AG04450 (cell line): ENCODE measurements around the gene C1QTNF6. TPM values are rescaled to one million over a fixed set of nuclear protein-coding genes. Genes with fewer than 3 reads are reported as not detected.

Experiments used
- CTCF ChIA-PET: fragments of 300-600, 350-600 bp; formaldehyde crosslinking; extraction: SDS; loops from one replicate; lab custom pipeline; 2022; ENCODE audit warnings: antibody characterized with exemption, inconsistent platforms; lab: Charles Lee
- POLR2A ChIA-PET: fragments of 350-600 bp; formaldehyde crosslinking; extraction: SDS; loops from one replicate; lab custom pipeline; 2021; ENCODE audit warnings: antibody characterized with exemption, inconsistent platforms; lab: Yijun Ruan, JAX
- DNase-seq: peaks from one replicate; pipeline ENCODE4 v3.0.0-alpha.2; 2011; ENCODE audit warnings: low read depth, low spot score
- H3K27ac ChIP-seq: one replicate; pipeline ENCODE4 v1.5.1; 2012; ENCODE audit warnings: low read depth, low read length, control low read depth
- H3K27me3 ChIP-seq: one replicate; pipeline ENCODE4 v1.6.0; 2012; ENCODE audit warnings: low read length; ENCODE audit not compliant: control insufficient read depth, insufficient read depth
- H3K4me3 ChIP-seq: 2 replicates; pipeline ENCODE4 v1.5.1; 2011; ENCODE audit warnings: mild to moderate bottlenecking, low read depth, low read length, control low read depth
- H3K9me3 ChIP-seq: 2 replicates; pipeline ENCODE4 v1.5.1; 2012; ENCODE audit warnings: low read length; ENCODE audit not compliant: control insufficient read depth, insufficient read depth
- polyA plus RNA-seq: library from polyadenylated mRNA; depleted of rRNA; stranded (reverse); fragments of >200 nt; gene quantifications from 2 replicates; pipeline ENCODE4 v1.2.3, GENCODE V29; 2011
- TF ChIP-seq, protein P1 (sequence below): IDR thresholded peaks from 2 replicates; pipeline ENCODE4 v1.5.1; 2011; ENCODE audit warnings: low read depth, low read length, control low read depth, inconsistent platforms

The C1QTNF6 gene
- polyA plus RNA-seq, 1 experiment: 8.2 TPM

DNA sequence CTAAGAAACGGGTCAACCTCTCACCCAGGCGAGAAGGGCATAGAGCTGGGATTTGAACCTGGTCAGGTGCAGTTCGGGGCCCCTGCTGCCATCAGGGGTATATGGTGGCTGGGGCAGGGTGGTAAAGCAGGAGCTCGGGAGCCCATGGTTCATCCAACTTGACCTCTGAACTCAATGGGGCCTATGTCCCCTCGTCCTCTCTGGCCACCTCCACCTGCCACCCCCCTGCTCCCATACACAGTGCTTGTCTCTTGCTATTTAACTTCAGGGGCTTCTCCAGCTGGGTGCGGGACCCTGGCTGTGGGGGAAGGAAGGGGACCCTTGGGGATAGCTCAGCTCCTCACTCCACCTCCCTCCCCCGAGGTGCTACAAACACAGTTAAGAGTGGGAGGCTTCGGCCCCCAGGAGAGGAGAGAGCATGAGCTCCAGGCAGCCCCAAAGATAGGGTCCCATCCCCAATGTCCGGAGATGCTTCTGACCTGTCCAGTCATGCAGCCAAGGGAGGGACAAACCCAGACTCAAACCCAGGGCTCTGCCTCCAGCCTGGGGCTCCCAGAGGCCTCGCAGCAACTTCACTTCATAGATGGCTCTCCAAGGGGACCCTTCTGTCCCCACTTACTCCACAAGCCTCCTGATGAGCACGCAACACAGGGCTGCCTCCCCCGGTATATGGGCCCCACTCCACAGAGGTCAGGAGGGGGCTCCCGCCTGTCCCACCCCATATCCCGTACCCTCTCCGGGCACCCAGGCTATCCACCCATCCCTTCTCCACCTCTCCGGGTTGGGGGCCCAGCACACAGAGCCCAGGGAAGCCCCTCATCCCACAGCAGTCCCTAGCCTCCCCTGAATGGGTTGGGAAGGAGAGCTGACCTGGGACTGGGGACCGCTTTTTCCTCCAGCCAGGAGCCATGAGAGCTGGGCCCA lies 39.0 kb downstream of the C1QTNF6 start:
- no peak for DNase-seq
- POLR2A ChIA-PET: interaction anchor here (0.7 kb wide), 1 partner anchor 22 kb away, joined by 3 read pairs; no protein-coding TSS in a partner anchor
- Histone ChIP-seq H3K27me3 (peaks cover 33% of the 10 kb centered on the region), H3K9me3 (no peaks in the 10 kb centered on the region; the same call in 1 of the 2 replicates), H3K27ac (no peak overlapping the region), H3K4me3 (no peak overlapping the region)
- CTCF ChIA-PET: no interaction called here
- TF ChIP-seq, protein P1, sequence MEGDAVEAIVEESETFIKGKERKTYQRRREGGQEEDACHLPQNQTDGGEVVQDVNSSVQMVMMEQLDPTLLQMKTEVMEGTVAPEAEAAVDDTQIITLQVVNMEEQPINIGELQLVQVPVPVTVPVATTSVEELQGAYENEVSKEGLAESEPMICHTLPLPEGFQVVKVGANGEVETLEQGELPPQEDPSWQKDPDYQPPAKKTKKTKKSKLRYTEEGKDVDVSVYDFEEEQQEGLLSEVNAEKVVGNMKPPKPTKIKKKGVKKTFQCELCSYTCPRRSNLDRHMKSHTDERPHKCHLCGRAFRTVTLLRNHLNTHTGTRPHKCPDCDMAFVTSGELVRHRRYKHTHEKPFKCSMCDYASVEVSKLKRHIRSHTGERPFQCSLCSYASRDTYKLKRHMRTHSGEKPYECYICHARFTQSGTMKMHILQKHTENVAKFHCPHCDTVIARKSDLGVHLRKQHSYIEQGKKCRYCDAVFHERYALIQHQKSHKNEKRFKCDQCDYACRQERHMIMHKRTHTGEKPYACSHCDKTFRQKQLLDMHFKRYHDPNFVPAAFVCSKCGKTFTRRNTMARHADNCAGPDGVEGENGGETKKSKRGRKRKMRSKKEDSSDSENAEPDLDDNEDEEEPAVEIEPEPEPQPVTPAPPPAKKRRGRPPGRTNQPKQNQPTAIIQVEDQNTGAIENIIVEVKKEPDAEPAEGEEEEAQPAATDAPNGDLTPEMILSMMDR: no peak

DNA sequence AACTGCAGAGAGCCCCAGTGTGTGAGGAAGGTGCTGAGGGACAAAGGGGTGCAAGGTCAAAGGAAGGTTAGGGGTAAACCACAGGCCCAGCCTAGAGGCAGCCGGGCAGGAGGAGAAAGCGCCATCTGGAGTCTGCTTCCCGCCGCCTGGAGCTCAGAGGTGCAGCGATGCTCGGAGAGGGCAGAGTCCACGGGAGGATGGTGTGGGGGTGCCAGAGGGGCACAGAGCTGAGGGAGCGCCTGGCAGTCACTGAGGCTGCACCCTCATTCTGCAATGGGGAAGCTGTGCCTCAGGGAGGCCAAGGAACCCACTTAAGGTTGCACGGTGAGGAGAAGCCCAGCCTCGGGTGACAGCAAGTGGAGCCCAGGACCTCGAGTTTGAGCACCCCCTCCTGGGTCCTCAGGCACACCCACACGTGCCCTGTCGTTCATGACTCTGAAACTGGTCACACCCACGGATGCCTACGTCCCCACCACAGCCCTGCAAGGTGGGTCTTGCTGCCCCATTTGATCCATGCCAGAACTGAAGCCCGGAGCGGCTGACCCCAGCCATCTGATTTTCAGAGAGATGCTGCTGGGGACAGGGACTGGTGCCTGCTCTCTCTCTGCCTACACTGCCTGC lies 39.9 kb downstream of the C1QTNF6 start:
- TF ChIP-seq, protein P1: no peak
- no peaks in the 10 kb centered on the region; the same call in 1 of the 2 replicates for H3K9me3 ChIP-seq
- POLR2A ChIA-PET: no interaction called here
- H3K27ac ChIP-seq: no peak overlapping the region
- no peak for DNase-seq
- no peak overlapping the region for H3K4me3 ChIP-seq
- CTCF ChIA-PET: no interaction called here
- H3K27me3 ChIP-seq: peaks cover 37% of the 10 kb centered on the region

DNA sequence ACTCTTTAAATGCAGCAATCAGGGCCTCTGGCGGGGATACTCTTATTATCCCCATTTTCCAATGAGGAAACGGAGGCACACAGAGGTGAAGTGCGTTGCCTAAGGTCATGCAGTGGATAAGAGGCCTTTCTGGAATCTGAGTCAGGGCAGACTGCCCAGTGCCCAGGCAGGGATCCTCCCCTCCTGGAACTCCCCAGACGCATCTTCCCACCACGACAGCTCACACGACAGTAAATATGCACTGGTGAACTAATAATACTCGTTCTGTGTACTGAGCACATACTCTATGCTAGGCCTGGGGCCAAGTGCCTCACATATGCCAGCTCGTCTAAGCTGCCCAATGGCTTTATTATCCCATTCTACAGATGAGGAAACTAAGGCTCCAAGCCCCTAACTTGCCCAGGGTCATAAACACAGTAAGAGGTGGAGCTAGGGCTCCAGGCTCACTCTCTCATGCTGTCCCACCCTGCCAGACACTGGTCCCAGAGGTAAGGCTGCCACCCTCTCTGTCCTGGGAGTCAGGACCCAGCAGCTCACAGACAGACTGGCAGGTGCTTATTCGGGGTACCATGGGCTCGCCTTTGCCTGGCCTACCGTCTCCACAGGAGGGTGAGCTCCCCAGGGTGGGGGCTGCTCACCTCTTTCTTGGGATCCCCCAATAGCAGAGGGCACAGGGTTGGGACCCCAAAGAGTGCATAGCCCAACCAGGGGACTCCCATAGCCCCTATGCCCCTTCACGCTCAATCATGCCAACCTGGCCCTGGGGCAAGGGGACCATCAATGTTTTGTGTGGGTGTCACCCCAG lies 40.7 kb downstream of the C1QTNF6 start:
- peaks cover 40% of the 10 kb centered on the region for H3K27me3 ChIP-seq
- H3K9me3 ChIP-seq: no peaks in the 10 kb centered on the region; the same call in 1 of the 2 replicates
- no peak for DNase-seq
- H3K4me3 ChIP-seq: no peak overlapping the region
- ChIA-PET CTCF (no interaction called here), POLR2A (no interaction called here)
- TF ChIP-seq, protein P1: no peak
- no peak overlapping the region for H3K27ac ChIP-seq

DNA sequence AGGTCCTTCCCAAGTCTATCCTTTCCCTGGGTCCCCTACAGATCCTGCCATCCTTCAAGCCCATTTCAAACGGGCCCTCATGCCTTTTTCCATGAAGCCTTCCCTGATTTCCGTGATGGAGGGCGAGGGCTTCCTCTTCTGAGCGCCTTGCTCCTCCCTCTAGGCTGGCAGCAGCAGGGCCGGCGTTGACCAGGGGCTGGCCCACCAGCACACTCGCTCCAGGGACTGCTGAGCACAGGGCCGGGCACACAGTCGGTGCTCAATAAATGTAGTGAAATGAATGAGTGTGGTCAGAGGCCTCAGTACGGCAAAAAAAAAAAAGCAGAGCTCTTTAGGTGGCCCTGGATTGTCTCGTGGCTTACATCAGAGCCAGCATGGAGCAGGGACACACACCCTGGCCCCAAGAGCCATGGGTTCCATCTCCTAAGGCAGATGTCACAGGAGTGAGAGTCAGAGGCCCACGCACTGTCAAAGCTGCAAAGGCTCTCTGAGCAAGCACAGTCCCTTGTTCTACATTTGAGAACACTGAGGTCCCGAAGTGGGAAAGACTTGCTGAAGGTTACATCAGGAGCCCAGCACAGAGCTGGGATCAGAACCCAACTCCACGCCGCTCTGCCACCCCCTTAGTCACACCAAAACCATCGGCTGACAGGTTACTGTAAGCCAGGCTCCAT lies 41.4 kb downstream of the C1QTNF6 start:
- TF ChIP-seq, protein P1: no peak
- no peak overlapping the region for H3K27ac ChIP-seq
- ChIA-PET POLR2A (no interaction called here), CTCF (no interaction called here)
- H3K27me3 ChIP-seq: peaks cover 39% of the 10 kb centered on the region
- H3K9me3 ChIP-seq: no peaks in the 10 kb centered on the region; the same call in 1 of the 2 replicates
- DNase-seq: no peak
- H3K4me3 ChIP-seq: no peak overlapping the region
